ENCODE data around the gene AQP12B. TPM values are rescaled to one million over a fixed set of nuclear protein-coding genes. Genes with fewer than 3 reads are reported as not detected.

The AQP12B gene
- total and polyA plus RNA-seq, 9 of the 15 experiments (the other 6 are each of a cell fraction or from before 2014, with no cell fraction given): not detected

DNA sequence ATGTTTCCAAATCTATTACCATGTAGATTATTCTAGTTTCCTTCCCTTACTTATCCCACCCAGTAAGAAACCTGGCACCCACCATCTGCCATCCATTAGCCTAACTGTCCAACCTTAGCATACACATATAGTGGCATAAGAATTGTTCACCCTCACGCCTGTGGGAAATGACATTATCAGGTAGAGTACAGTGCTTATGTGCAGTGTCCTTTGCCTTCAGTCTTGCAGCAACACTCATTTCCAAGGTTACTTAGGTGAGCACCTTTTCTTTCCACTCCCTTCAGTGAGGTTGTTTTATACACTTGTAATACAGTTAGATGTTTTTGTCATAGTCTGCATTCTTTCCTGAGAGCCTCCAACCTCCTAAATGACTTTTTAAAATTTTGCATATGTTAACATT lies 18.1 kb downstream of the AQP12B start:
- Histone ChIP-seq H3K4me3 (no peak overlapping the region), H2AFZ (ENCODE audit: low read depth, low read length) (no peak overlapping the region), H3K36me3 (ENCODE audit: control insufficient read depth, insufficient read depth, low read length) (no peaks in the 10 kb centered on the region), H3K79me2 (ENCODE audit: control insufficient read depth, insufficient read depth, low read length) (no peaks in the 10 kb centered on the region), H3K9me3 (replicated peaks; ENCODE audit: control insufficient read depth, insufficient read depth, low read depth, low read length) (no peaks in the 10 kb centered on the region; the same call in 1 of the 2 replicates), H4K20me1 (replicated peaks; ENCODE audit: control insufficient read depth, insufficient read depth, low read length) (no peaks in the 10 kb centered on the region), H3K4me2 (ENCODE audit: insufficient read depth, low read length) (no peak overlapping the region), H3K9ac (ENCODE audit: insufficient read depth in 1 of 2, low read depth in 2 of 2, low read length in 2 of 2) (no peak overlapping the region), H3K4me1 (replicated peaks in 1 of 2; ENCODE audit: control insufficient read depth in 2 of 2, insufficient read depth in 2 of 2, low read length in 2 of 2) (no peaks in the 10 kb centered on the region), H3K9me1 (ENCODE audit: control insufficient read depth, insufficient read depth, low read length) (no peaks in the 10 kb centered on the region), H3K27ac (ENCODE audit: extremely low read depth, low read depth, low read length) (no peak overlapping the region), H3K27me3 (ENCODE audit: control insufficient read depth in 2 of 2, insufficient read depth in 2 of 2, low read length in 2 of 2) (no peaks in the 10 kb centered on the region; a peak in 2 of 5 replicates)
- in situ Hi-C loops (cut with MboI): no loop called here
- DNase-seq (ENCODE audit: extremely low read depth in 1 of 4, low spot score in 3 of 4) (no peak), FAIRE-seq (no peak), ATAC-seq (no peak)
- intact Hi-C loops (cut with micrococcal nuclease): no loop called here
- no TSS peak for BruUV-seq (replicated peaks)
- TF ChIP-seq CGGBP1 (CRISPR knock-in tag; IDR thresholded peaks at IDR 0.05) (no peak), ZNF274 (IDR thresholded peaks at IDR 0.05; ENCODE audit: borderline replicate concordance, low read depth, low read length) (no peak), ZNF75A (CRISPR knock-in tag; IDR thresholded peaks at IDR 0.05) (no peak), ZNF146 (CRISPR knock-in tag; IDR thresholded peaks at IDR 0.05; ENCODE audit: unreplicated experiment) (no peak), PHB2 (IDR thresholded peaks at IDR 0.05; ENCODE audit: low read depth) (no peak), ATF1 (CRISPR knock-in tag; IDR thresholded peaks at IDR 0.05) (no peak), ATF1 (tag; IDR thresholded peaks at IDR 0.05) (no peak), HDAC1 (IDR thresholded peaks at IDR 0.05) (no peak), HEY1 (CRISPR knock-in tag; IDR thresholded peaks at IDR 0.05; ENCODE audit: borderline replicate concordance) (no peak), MTA2 (IDR thresholded peaks at IDR 0.05; ENCODE audit: low read depth) (no peak)
- 0% methylated on average over 1 of the region's 1 CpG for WGBS (ENCODE audit: insufficient coverage, low coverage, missing lambda C conversion rate)
- ChIA-PET CTCF (ENCODE audit: low intra/inter-chr PET ratio) (no interaction called here), POLR2A (no interaction called here)
